ENCODE measurements around the gene LGALS9.

LGALS9 gene

GRCh38 chr17:27608328-27609230, 22.4 kb upstream of the LGALS9 start:
- H3K4me1 Mint-ChIP-seq: peaks cover 14% of the 10 kb centered on the region
- H3K36me3 Mint-ChIP-seq: peaks cover 23% of the 10 kb centered on the region
- H3K27ac Mint-ChIP-seq: peak overlapping the region; percentile 51
- H3K4me3 Mint-ChIP-seq: no peak overlapping the region
- no peaks in the 10 kb centered on the region for H3K9me3 Mint-ChIP-seq
- no peak for DNase-seq
- CTCF ChIA-PET: interaction anchor here (1.1 to 10.6 kb wide), 8 partner anchors 8 to 256 kb away, joined by 3 to 153 read pairs (median 4); no protein-coding TSS in a partner anchor
- no peaks in the 10 kb centered on the region for H3K27me3 Mint-ChIP-seq

GRCh38 chr17:27609611-27610303, 21.2 kb upstream of the LGALS9 start:
- H3K36me3 Mint-ChIP-seq: peaks cover 24% of the 10 kb centered on the region
- peak; percentile 65 for DNase-seq

GRCh38 chr17:27610304-27610677, 20.7 kb upstream of the LGALS9 start:
- peaks cover 29% of the 10 kb centered on the region for H3K36me3 Mint-ChIP-seq

More at GRCh38 chr17:27609611-27610303, 21.2 kb upstream of the LGALS9 start:
- Mint-ChIP-seq H3K9me3 (no peaks in the 10 kb centered on the region), H3K27ac (no peak overlapping the region), H3K4me1 (peaks cover 14% of the 10 kb centered on the region), H3K4me3 (no peak overlapping the region), H3K27me3 (no peaks in the 10 kb centered on the region)
- CTCF ChIA-PET: interaction anchor here (0.6 to 8.5 kb wide), 17 partner anchors 9 to 270 kb away, joined by 3 to 106 read pairs (median 3); partner anchors contain the start of gene LGALS9

GRCh38 chr17:27612160-27612770, 18.7 kb upstream of the LGALS9 start:
- H3K27me3 Mint-ChIP-seq: no peaks in the 10 kb centered on the region
- CTCF ChIA-PET: interaction anchor here (1.1 to 8.5 kb wide), 2 partner anchors 9 to 37 kb away, joined by 4 to 106 read pairs; no protein-coding TSS in a partner anchor
- no peak overlapping the region for H3K4me3 Mint-ChIP-seq
- no peaks in the 10 kb centered on the region for H3K9me3 Mint-ChIP-seq
- no peak for DNase-seq
- H3K27ac Mint-ChIP-seq: peak overlapping the region; percentile 64
- H3K4me1 Mint-ChIP-seq: peaks cover 33% of the 10 kb centered on the region
- peaks cover 36% of the 10 kb centered on the region for H3K36me3 Mint-ChIP-seq

More at GRCh38 chr17:27610304-27610677, 20.7 kb upstream of the LGALS9 start:
- no peak overlapping the region for H3K4me3 Mint-ChIP-seq
- H3K9me3 Mint-ChIP-seq: no peaks in the 10 kb centered on the region
- H3K27me3 Mint-ChIP-seq: no peaks in the 10 kb centered on the region
- no peak for DNase-seq
- H3K27ac Mint-ChIP-seq: no peak overlapping the region
- peaks cover 16% of the 10 kb centered on the region for H3K4me1 Mint-ChIP-seq
- CTCF ChIA-PET: interaction anchor here (0.6 to 8.5 kb wide), 13 partner anchors 9 to 270 kb away, joined by 3 to 106 read pairs (median 3); no protein-coding TSS in a partner anchor

GRCh38 chr17:27613433-27613832, 17.6 kb upstream of the LGALS9 start:
- H3K36me3 Mint-ChIP-seq: peaks cover 39% of the 10 kb centered on the region
- no peak overlapping the region for H3K4me3 Mint-ChIP-seq
- CTCF ChIA-PET: interaction anchor here (1.1 to 8.5 kb wide), 3 partner anchors 10 to 35 kb away, joined by 3 to 106 read pairs (median 7); no protein-coding TSS in a partner anchor
- no peak overlapping the region for H3K27ac Mint-ChIP-seq
- no peak for DNase-seq
- H3K27me3 Mint-ChIP-seq: no peaks in the 10 kb centered on the region
- H3K9me3 Mint-ChIP-seq: no peaks in the 10 kb centered on the region
- peaks cover 33% of the 10 kb centered on the region for H3K4me1 Mint-ChIP-seq

GRCh38 chr17:27615121-27615520, 15.9 kb upstream of the LGALS9 start:
- Mint-ChIP-seq H3K27ac (no peak overlapping the region), H3K4me3 (no peak overlapping the region), H3K4me1 (peaks cover 37% of the 10 kb centered on the region), H3K27me3 (no peaks in the 10 kb centered on the region), H3K9me3 (no peaks in the 10 kb centered on the region), H3K36me3 (peaks cover 42% of the 10 kb centered on the region)
- CTCF ChIA-PET: interaction anchor here (1.3 to 8.5 kb wide), 3 partner anchors 12 to 34 kb away, joined by 3 to 106 read pairs (median 7); no protein-coding TSS in a partner anchor
- DNase-seq: no peak

- H3K4me3 Mint-ChIP-seq: no peak overlapping the region
- H3K9me3 Mint-ChIP-seq: no peaks in the 10 kb centered on the region
- no peak overlapping the region for H3K27ac Mint-ChIP-seq
- DNase-seq: no peak
- no peaks in the 10 kb centered on the region for H3K27me3 Mint-ChIP-seq
- peaks cover 47% of the 10 kb centered on the region for H3K4me1 Mint-ChIP-seq
- peaks cover 44% of the 10 kb centered on the region for H3K36me3 Mint-ChIP-seq
- CTCF ChIA-PET: interaction anchor here (0.6 to 8.5 kb wide), 3 partner anchors 8 to 378 kb away, joined by 3 to 106 read pairs (median 6); no protein-coding TSS in a partner anchor
These were observed 14.6 kb upstream of the LGALS9 start for GRCh38 chr17:27616414-27616813.

GRCh38 chr17:27618417-27618816, 12.6 kb upstream of the LGALS9 start:
- no peaks in the 10 kb centered on the region for H3K27me3 Mint-ChIP-seq
- H3K4me3 Mint-ChIP-seq: no peak overlapping the region
- no peaks in the 10 kb centered on the region for H3K9me3 Mint-ChIP-seq
- H3K27ac Mint-ChIP-seq: peak overlapping the region; percentile 17
- CTCF ChIA-PET: interaction anchor here (1.1 to 1.9 kb wide), 2 partner anchors 9 to 14 kb away, joined by 3 to 5 read pairs; no protein-coding TSS in a partner anchor
- DNase-seq: no peak
- H3K4me1 Mint-ChIP-seq: peaks cover 50% of the 10 kb centered on the region
- H3K36me3 Mint-ChIP-seq: peaks cover 50% of the 10 kb centered on the region

- H3K9me3 Mint-ChIP-seq: no peaks in the 10 kb centered on the region
- H3K27me3 Mint-ChIP-seq: no peaks in the 10 kb centered on the region
- H3K4me3 Mint-ChIP-seq: peak overlapping the region; percentile 34
- peak; percentile 42 for DNase-seq
- H3K27ac Mint-ChIP-seq: peak overlapping the region; percentile 85
- H3K4me1 Mint-ChIP-seq: peaks cover 46% of the 10 kb centered on the region
- CTCF ChIA-PET: interaction anchor here (1.4 to 2.1 kb wide), 2 partner anchors 11 to 30 kb away, joined by 5 to 6 read pairs; no protein-coding TSS in a partner anchor
- peaks cover 44% of the 10 kb centered on the region for H3K36me3 Mint-ChIP-seq
These were observed 10.3 kb upstream of the LGALS9 start for GRCh38 chr17:27620721-27621120.

- CTCF ChIA-PET: interaction anchor here (1.4 to 2.1 kb wide), 2 partner anchors 12 to 29 kb away, joined by 5 to 6 read pairs; no protein-coding TSS in a partner anchor
- no peak overlapping the region for H3K4me3 Mint-ChIP-seq
- H3K27ac Mint-ChIP-seq: peak overlapping the region; percentile 85
- H3K9me3 Mint-ChIP-seq: no peaks in the 10 kb centered on the region
- DNase-seq: no peak
- H3K4me1 Mint-ChIP-seq: peaks cover 38% of the 10 kb centered on the region
- no peaks in the 10 kb centered on the region for H3K27me3 Mint-ChIP-seq
- H3K36me3 Mint-ChIP-seq: peaks cover 44% of the 10 kb centered on the region
These were observed 9.5 kb upstream of the LGALS9 start for GRCh38 chr17:27621536-27621935.

- no peak for DNase-seq
- Mint-ChIP-seq H3K4me3 (no peak overlapping the region), H3K27ac (peak overlapping the region; percentile 72), H3K9me3 (no peaks in the 10 kb centered on the region), H3K27me3 (no peaks in the 10 kb centered on the region), H3K36me3 (peaks cover 44% of the 10 kb centered on the region), H3K4me1 (peaks cover 32% of the 10 kb centered on the region)
- CTCF ChIA-PET: interaction anchor here (1.4 to 2.1 kb wide), 2 partner anchors 12 to 29 kb away, joined by 5 to 6 read pairs; no protein-coding TSS in a partner anchor
These were observed 8.9 kb upstream of the LGALS9 start for GRCh38 chr17:27621942-27622559.

GRCh38 chr17:27622986-27623385, 8.0 kb upstream of the LGALS9 start:
- CTCF ChIA-PET: interaction anchor here (1.0 to 1.9 kb wide), 2 partner anchors 23 to 28 kb away, joined by 3 to 7 read pairs; no protein-coding TSS in a partner anchor
- no peak for DNase-seq
- Mint-ChIP-seq H3K27me3 (no peaks in the 10 kb centered on the region), H3K27ac (no peak overlapping the region), H3K9me3 (no peaks in the 10 kb centered on the region), H3K4me1 (peaks cover 33% of the 10 kb centered on the region), H3K36me3 (peaks cover 44% of the 10 kb centered on the region), H3K4me3 (no peak overlapping the region)

- Mint-ChIP-seq H3K9me3 (no peaks in the 10 kb centered on the region), H3K27me3 (no peaks in the 10 kb centered on the region), H3K4me1 (peaks cover 39% of the 10 kb centered on the region), H3K4me3 (no peak overlapping the region), H3K36me3 (peaks cover 39% of the 10 kb centered on the region), H3K27ac (no peak overlapping the region)
- DNase-seq: no peak
- CTCF ChIA-PET: interaction anchor here (1.0 to 1.9 kb wide), 2 partner anchors 22 to 27 kb away, joined by 3 to 7 read pairs; no protein-coding TSS in a partner anchor
These were observed 7.4 kb upstream of the LGALS9 start for GRCh38 chr17:27623614-27624013.
